DND-41 (cell line): ENCODE measurements around the gene THSD7B.

Source experiments
- EZH2 ChIP-seq: IDR thresholded peaks from 3 replicates; pipeline ENCODE4 v1.6.1; 2012; ENCODE audit warnings: borderline replicate concordance, low read depth, mild to moderate bottlenecking, moderate library complexity, low read length, inconsistent platforms; ENCODE audit not compliant: severe bottlenecking
- TF ChIP-seq, protein P1 (sequence below): IDR thresholded peaks from 2 replicates; pipeline ENCODE4 v1.5.1; 2012; ENCODE audit warnings: borderline replicate concordance, low read length, moderate library complexity, mild to moderate bottlenecking; ENCODE audit not compliant: poor library complexity, severe bottlenecking; ENCODE audit errors: extremely low read depth

DNA sequence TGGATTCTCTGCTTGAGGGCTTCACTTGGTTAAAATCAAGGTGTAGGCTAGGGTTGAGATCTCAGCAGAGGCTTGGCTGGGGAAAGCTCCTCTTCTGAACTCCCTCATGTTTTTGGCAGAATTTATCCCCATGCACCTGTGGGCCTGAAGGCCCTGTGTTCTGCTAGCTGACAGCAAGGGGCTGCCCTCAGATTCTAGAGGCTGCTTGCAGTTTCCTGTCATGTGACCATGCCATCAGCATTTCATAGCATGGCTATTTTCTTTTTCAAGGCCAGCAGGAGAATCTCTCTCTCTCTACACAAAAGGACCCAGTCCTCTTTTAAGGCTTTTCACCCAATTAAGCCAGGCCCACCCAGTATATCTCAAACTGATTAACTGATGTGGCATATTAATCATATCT is 684.1 kb downstream of the THSD7B start:
- TF ChIP-seq, protein P1, sequence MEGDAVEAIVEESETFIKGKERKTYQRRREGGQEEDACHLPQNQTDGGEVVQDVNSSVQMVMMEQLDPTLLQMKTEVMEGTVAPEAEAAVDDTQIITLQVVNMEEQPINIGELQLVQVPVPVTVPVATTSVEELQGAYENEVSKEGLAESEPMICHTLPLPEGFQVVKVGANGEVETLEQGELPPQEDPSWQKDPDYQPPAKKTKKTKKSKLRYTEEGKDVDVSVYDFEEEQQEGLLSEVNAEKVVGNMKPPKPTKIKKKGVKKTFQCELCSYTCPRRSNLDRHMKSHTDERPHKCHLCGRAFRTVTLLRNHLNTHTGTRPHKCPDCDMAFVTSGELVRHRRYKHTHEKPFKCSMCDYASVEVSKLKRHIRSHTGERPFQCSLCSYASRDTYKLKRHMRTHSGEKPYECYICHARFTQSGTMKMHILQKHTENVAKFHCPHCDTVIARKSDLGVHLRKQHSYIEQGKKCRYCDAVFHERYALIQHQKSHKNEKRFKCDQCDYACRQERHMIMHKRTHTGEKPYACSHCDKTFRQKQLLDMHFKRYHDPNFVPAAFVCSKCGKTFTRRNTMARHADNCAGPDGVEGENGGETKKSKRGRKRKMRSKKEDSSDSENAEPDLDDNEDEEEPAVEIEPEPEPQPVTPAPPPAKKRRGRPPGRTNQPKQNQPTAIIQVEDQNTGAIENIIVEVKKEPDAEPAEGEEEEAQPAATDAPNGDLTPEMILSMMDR, result no peak
- TF ChIP-seq EZH2, result no peak
